COR-L47 (cell line): ENCODE results near the gene PELI1.
"Not testable (repeated sequence)": the region's sequence is repeated elsewhere in the genome, so short reads cannot be mapped to it uniquely, and the experiment has no call there.

ENCODE experiments used
- DNase-seq: peaks from one replicate; lab custom pipeline; 2025; lab: John Stamatoyannopoulos, UW

Gene PELI1

DNA sequence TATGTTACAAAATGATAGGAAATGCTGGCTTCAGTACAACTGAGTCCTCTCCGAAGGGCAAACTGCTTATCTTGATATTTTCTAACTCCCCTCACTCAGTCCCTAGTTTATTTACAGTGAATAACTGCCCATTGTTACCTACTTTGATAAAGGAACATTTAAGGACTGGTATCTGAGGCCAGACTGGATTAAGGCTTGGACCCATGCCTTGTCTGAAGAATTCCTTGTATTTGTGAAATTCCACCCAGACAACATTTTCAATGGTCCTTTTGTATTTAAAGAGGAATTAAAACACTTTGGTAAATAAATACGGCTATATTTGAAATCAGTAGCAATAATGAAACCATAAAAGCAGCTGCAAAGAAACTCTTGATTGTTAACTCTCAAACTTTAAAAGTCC lies 58.3 kb downstream of the PELI1 start:
- no peak for DNase-seq

DNA sequence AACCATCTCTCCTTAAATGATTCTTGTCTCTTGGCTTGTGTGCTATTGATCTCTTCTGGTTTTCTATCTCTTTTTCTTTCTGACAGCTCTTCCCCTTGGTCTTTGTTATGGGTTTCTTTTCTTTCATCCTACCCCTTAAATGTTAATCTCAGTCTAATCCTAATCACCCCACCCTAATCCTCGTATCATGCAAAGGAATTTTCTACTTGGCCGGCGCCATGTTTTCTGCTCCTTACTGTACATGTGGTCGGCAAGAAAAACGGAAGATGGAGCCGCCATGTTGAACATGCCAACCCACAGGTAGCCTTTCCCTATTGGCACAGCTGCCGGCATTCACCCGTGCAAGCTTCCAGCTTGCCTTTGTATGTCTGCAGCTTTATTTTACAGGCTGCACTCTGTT lies 63.2 kb downstream of the PELI1 start:
- no peak for DNase-seq

DNA sequence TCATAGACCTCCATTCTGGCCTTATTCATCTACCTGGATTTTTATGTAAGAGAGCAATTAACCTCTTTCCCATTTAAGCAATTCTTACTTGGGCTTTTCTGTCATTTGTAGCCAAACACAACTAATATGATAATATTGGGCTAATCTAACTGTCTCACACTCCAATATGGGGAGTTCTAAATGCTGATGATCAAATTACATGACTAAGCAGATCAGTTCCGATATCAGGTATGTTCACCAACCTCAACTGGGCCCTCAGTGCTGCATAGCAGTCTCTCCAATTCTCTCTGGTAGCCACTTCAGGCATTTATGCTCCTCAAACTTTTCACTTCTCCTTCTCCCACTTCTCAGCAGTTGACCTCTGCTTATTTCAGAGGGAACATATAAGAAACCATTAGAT lies 64.0 kb downstream of the PELI1 start:
- DNase-seq: no peak

DNA sequence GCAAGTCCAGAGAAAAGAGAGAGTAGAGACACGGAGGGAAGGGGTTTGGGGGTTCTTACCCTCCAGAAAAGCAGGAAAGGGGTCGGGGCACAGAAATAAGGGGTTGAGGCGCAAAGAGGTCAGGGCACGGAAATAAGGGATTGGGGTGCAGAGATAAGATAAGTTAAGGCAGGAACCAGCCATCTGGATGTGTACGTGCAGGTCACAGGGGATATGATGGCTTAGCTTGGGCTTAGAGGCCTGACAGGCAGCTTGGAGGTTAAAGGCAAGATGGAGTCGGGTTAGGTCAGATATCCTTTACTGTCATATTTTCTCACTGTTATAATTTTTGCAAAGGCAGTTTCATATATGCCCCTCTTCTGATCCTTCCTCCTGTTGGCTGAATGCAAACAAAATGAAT lies 64.5 kb downstream of the PELI1 start:
- DNase-seq: not testable (repeated sequence)

DNA sequence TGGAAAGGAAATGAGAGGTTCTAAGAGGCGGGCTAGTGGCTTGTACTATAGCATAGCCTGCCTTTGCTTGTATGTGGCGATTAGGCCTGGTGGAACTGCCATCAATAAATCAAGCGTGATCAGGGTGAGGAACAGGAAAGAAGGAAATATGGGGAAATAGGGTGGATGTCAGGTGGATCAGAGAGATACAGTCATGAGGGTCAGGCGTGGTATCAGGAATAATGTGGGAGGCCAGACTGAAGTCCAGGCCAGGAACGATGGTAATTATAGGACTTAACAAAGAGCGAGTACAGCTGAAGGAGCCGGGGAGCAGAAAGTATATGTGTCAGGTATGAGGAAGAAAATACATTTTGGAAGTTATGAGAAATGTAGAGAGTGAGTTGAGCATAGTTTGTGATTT lies 67.4 kb downstream of the PELI1 start:
- not testable (repeated sequence) for DNase-seq

DNA sequence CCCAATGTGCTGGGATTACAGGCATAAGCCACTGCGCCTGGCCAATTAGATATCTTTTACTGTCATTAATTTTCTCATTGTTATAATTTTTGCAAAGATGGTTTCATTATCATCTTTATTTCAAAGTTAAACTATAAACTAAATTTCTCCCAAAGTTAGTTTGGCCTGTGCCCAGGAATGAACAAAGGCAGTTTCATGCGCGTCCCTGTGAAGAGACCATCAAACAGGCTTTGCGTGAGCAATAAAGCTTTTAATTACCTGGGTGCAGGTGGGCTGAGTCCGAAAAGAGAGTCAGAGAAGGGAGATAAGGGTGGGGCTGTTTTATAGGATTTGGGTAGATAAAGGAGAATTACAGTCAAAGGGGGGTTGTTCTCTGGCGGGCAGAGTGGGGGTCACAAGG lies 69.6 kb downstream of the PELI1 start:
- DNase-seq: not testable (repeated sequence)

DNA sequence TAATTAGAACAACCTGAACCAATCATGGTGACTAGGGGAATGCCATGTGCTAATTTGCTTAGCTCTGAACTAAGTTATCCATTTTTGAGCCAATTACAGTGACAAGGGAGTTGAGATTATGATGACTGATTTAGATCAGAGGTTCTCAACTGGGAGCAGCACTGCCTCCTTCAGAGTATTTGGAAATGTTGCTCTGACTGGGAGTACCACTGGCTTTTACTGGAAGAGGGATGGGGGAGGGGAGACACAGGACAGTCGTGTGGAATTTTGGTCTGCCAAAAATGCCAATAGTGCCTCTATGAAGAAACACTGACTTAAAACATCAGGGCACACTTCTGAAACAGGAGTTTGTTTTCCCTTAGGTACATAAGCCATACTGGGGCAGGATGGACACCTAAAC lies 76.9 kb downstream of the PELI1 start:
- no peak for DNase-seq

DNA sequence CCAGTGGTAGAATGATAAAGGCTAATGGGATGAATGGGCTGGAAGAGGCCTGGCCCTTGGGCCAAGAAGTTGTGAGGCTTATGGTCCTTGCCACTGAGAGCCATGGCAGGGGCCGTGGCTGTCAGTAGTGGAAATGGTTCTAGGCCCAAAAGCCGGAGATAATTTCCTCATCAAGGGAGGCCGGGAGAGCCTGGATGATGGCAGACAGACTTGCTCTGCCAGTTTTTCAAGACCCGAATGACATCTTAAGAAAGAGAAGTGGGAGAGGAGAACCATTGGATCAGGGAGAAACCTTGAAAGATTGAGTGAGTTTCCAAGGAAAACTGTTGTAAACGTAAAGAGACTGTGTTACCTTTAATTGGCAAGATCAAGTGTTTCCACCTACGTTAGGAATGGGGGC lies 78.7 kb downstream of the PELI1 start:
- no peak for DNase-seq

DNA sequence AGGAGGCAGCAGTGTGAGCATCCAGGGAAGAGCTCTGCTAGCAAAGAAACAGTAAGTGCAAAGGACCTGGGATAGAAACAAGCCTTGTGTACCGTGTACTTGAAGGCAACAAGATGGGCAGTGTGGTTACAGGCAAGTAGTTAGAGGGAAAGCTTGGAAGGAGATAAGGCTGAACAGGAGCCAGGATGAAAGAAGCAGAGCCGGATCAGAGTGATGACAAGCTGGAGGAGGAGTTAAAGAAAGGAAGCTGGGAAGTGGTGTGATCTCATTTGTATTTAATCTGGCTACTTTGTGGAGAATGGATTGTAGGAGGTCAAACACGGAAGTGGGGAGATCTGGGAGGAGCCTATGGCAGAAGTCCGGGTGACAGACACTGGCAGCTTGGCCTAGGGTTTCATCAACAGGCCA lies 80.3 kb downstream of the PELI1 start:
- no peak for DNase-seq

DNA sequence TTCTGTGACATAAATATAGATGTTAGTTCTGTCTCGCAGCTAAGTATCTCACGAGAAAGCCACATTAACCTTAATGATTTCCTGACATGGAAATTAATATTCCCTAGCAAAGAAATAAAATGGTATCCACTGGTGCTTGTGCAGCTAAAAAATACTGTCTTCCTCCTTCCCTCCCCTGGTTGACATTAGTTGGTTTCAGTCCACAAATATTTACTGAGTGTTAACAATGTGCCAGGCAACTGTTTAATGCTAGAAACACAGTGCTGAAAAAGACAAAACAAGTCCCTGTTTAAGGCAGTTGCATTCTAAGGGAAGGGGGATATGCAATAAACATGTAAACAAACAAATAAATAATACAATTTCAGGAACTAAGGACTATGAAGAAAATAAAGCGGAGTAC lies 80.8 kb downstream of the PELI1 start:
- no peak for DNase-seq

DNA sequence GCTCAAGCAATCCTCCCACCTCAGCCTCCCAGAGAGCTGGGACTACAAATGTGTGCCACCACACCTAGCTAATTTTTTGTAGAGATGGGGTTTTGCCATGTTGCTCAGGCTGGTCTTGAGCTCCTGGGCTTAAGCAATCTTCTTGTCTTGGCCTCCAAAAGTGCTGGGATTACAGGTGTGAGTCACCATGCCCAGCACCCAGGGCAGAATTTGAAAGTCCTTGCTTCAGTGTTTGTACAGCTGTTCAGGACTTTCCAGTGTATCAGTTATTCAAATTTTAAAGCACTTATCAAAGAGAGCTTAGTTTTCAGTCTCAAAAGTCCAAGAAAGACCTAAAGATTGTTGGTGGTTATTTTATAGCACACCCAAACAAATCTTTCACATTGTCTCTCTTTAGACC lies 81.4 kb downstream of the PELI1 start:
- no peak for DNase-seq

DNA sequence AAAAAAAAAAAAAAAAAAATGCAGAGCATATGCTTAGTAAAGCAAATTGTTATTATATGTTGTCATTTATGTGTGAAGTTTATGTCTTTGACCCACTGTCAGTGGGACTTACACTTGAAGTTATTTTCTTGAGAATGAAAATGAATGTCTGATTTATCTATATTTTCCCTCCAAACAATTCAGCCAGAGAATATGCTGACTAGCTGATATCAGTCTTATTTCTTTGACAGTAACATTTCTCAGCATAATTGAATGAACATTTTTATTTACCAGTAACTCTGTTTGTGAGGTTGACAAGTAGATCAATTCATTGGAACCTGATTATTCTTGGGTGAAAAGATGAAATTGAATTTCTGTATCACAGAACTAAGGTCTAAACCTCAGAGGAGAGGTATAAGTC lies 85.0 kb downstream of the PELI1 start:
- DNase-seq: no peak

DNA sequence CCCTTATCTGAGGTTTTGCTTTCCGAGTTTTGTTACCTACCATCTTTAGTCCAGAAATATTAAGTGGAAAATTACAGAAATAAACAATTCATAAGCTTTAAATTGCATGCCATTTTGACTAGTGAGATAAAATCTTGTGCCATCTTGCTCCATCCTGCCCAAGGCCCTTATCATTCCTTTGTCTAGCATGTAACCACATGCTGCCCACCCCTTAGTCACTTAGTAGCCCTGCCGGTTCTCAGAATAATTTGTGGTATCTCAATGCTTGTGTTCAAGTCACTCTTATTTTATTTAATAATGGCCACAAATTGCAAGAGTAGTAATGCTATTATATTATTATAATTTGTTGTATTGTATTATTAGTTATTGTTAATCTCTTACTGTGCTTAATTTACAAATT lies 88.2 kb downstream of the PELI1 start:
- no peak for DNase-seq

DNA sequence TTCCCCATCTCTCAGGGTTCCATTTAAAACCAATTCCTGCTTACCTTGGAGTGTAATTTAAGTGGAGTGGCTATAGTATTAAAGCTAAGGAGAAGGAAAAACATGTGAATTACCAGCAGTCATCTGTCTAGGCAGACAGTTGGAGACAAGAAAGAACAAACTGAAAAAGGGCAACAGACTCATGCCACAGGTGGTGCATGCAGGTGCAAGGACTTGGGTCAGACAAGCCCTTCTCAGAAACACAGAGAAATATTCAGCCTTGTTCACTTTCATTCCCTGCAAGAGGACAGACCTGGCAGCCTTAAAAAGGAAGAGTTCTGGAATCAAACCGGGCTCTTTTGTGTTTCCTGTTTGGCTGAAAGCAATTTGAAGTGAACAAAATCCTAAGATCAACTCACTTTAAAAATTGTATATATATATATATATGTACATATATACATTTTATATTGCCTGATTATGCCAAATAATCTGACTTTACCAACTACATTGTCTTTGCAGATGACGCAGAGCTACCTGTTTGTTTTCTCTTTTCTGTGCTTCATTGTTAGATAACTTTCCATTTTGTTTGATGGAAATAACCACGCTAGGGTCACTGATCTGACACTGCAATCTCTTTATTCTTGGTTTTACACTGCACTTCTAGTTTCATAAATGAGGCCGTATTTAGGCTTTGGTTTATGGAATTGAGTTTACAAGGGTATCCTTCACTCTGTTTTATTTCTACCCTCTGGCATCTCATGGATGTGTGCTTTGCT lies 89.9 kb downstream of the PELI1 start:
- no peak for DNase-seq

DNA sequence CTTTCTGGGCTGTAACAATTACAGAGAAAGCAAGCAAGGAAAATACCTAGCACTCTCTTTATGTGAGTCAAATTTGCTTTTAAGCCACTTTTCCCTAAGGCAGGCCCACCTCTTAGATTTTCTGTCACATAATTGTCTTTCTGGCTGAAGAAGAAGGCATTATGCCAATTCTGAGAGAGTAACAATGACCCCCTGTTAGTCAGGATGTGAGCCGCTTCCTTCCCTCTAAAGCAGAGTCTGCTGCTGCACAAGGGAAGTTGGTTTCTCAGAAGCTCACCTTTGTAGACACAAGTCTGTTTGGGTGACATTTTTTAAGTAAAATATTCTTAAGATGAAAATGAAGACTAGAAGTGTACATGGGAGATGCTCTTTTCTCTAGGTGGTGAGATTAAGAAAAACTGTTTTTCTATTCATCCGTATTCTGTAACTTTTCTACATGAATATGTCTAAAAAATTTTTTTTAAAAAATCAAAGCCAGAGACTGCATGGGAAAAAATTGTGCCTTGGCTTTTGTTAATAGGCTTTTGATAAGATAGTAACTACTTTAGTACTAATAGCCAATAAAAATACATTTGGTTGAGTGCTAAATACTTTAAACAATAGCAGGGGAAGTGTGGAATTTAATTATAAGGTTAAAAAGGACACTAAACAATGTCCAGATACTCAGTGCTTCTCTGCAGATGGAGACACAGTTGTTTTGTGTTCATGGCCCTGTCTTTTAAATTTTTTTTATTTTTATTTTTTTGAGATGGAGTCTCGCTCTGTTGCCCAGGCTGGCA lies 91.6 kb downstream of the PELI1 start:
- DNase-seq: peak; percentile 55

DNA sequence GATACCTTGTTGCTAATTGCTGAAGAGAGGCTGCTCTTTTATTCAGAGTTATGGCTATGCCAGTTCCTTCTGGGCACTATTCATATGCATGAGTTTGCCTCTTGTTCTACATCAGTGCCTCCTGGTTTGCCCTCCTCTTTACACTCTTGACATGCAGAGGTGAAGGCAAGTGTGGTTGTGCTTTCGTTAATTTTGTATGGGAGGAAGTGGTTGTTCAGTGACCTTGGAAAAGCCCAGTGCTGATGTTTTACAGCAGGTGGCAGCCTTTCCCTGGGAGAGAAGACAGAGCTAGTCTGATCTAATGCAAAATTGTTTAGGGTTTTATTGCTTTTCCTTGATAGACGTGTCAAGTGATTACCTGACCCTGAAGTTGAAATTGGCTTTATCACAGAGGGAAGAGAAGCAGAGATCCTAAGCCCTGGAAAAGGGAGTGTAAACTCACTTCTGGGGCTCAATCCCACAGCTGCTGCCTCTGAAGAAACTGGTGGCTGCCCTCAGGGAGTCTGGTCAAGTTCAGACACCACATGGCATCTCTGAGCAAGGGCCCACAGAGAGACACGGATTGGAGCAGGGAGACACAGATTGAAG lies 94.5 kb downstream of the PELI1 start:
- peak; percentile 57 for DNase-seq

DNA sequence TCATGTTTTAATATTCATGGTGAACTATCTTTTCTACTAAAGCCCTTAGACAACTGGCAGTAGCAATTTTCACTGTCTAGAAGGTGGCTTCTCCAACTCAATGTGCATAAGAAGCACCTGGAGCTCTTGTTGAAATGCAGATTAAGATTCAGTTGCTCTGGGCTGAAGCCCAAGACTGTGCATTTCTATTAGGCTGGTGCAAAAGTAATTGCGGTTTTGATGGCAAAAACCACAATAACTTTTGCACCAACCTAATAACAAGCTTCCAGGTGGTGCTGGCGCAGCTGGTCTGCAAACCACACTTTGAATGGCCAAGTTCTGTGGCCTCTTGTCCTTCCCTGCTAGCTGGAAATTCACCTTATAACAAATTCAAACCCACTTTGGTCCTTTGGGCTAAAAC lies 98.3 kb downstream of the PELI1 start:
- no peak for DNase-seq
